GM15510 (cell line): Measurements from ENCODE around the gene HHATL.

Source experiments
- POLR2A ChIP-seq: IDR thresholded peaks from 3 replicates; pipeline ENCODE4 v1.6.1; 2011; ENCODE audit warnings: borderline replicate concordance; ENCODE audit not compliant: insufficient read length; ENCODE audit errors: extremely low read depth

Gene HHATL

GRCh38 chr3:42680806-42681205 is 21.8 kb downstream of the HHATL start:
- TF ChIP-seq POLR2A = no peak

- TF ChIP-seq POLR2A = no peak
These were observed 22.3 kb downstream of the HHATL start for GRCh38 chr3:42680271-42680670.

DNA sequence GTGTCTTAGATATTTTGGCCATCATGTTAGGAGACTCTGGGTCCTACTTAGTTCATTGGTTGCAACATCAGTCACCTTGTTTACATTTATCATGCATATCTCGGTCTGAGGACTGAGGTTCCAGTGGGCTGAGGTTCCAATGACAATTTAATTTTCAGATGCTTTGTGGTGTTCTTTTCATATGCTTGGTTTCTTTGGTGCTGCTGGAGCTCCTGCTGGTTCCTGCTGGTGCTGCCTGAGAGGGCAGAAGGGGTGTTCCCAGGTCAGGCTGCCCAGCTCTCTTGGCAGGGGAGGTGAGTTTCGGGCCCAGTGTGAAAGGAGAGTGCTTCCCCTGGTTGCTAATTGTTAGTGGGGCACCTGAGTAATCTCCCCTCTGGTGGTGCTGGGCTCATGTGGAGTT is 24.2 kb downstream of the HHATL start:
- no peak for TF ChIP-seq POLR2A

- no peak for TF ChIP-seq POLR2A
These were observed 26.7 kb downstream of the HHATL start for GRCh38 chr3:42675909-42676308.

GRCh38 chr3:42674146-42674545 is 28.5 kb downstream of the HHATL start:
- no peak for TF ChIP-seq POLR2A

GRCh38 chr3:42673082-42673481 is 29.5 kb downstream of the HHATL start:
- TF ChIP-seq POLR2A = no peak

DNA sequence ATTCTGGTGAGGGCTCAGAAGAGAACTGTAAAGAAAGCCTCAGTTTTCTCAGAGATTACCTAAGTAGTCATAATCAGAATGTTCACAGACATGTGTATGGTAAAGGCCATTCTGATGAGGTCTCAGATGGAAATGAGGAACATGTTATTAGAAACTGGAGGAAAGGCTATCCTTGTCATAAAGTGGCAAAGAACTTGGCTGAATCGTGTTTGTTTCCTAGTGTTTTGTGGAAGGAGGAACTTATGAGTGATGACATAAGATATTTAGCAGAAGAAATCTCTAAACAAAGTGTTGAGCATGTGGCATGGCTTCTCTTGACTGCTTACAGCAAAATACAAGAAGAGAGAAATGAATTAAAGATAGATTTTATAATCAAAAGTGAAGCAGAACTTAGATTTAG is 30.1 kb downstream of the HHATL start:
- no peak for TF ChIP-seq POLR2A

DNA sequence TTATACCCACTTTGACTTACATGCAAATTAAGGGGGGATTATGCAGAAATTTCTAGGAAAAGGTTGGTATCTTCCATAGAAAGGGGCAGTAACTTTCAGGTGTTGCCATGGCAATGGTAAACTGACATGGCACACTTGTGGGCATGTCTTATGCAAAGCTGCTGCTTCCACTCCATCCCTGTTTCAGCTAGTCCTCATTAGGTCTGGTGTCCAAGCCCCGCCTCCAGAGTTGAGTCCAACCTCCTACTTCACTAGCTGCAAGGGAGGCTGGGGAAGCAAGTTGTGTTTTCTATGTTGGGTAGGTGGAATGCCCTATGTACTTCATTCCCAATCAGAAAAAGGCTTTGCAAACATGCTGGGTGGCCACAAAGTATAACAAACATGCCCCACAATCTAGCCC is 31.9 kb downstream of the HHATL start:
- TF ChIP-seq POLR2A = no peak

DNA sequence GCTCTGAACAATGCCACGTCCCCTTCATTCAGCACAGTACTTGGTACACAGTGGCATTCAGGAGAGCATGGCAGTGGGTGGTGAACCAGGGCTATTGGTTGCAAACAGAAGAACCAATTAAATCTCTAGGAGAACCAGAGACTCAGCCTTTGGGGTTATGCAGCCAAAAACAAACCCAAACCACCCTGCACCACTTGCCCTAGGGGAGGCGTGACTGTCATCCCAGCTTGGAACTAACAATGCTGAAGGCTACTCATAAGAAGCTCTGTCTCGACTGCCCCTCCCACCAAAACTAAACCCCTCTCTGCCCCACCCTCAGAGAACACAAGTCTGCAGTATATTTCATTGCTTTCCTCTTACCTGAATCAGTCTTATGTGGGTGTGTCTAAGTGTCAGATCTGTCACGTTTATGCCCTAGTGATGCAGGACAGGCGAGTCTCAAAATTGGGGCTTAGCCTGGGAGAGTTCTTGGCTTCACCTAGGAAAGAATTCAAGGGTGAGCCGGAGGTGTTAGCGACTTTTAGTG is 32.5 kb downstream of the HHATL start:
- TF ChIP-seq POLR2A = no peak

DNA sequence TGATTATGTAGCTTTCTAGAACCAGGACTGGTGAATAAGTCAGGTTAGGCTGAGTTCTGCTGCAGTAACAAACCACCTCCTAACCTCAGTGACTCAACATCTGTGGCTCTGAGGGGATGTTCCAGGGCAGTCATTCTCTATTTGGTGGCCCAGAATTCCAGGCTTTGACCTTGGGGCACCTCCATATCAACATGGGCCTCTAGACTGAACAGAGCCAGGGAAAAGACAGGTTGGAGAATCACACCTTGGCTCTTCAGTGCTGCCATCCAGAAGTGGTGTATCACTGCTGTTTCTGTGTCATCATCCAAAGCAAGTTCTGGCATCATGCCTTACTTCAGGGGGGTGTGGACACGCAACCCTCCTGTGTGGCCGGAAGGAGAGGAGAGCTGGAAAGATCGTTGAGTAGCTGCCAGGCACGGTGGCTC is 33.8 kb downstream of the HHATL start:
- no peak for TF ChIP-seq POLR2A

- no peak for TF ChIP-seq POLR2A
These were observed 34.2 kb downstream of the HHATL start for GRCh38 chr3:42668413-42668760.

GRCh38 chr3:42667523-42668412 is 34.8 kb downstream of the HHATL start:
- TF ChIP-seq POLR2A = no peak

- no peak for TF ChIP-seq POLR2A
These were observed 35.5 kb downstream of the HHATL start for GRCh38 chr3:42667096-42667522.

DNA sequence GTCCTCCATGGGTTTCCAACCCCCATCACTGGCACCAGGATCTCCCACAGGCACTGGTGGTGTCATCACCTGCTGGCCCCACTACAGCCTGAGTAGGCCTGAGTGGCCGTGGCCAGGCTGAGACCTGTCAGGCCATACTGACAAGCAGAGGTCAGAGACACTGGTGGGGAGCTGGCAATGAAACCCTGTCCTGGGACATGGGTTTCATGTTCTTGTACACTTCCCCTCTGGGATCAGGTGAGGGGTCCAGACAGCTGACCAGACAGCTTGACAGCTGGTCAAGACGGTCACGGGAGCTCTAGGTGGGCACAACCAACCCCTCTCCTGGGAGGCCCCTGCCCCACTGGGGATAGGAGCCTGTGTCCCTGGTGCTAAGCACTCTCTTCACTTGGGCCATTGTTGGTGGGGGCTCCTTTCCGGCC is 36.0 kb downstream of the HHATL start:
- TF ChIP-seq POLR2A = no peak

- no peak for TF ChIP-seq POLR2A
These were observed 36.6 kb downstream of the HHATL start for GRCh38 chr3:42666022-42666421.
